Measurements from ENCODE around the gene SLC8A1.

SLC8A1 gene

DNA sequence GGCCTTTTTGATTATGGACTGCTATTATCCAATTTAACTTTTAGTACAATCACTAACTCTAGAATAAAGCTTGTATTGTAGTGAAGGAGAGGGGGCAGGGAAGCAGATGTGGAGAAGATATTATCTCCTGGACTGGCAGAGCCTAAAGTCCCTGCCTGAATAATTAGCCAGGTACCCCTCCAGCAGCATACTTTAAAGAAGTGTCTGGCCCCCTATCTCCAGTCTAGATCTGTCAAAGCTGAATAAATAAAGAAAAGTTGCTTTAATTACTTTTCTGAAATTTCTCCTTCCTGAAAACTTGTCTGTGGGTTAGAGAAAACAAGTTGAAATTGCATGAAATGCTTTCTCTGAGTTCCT, 258.2 kb downstream of the SLC8A1 start:
- DNase-seq (ENCODE audit: low read depth in 2 of 2), result no peak

GRCh38 chr2:40192864-40193669, 258.8 kb downstream of the SLC8A1 start:
- DNase-seq (ENCODE audit: low read depth in 2 of 2), result no peak

DNA sequence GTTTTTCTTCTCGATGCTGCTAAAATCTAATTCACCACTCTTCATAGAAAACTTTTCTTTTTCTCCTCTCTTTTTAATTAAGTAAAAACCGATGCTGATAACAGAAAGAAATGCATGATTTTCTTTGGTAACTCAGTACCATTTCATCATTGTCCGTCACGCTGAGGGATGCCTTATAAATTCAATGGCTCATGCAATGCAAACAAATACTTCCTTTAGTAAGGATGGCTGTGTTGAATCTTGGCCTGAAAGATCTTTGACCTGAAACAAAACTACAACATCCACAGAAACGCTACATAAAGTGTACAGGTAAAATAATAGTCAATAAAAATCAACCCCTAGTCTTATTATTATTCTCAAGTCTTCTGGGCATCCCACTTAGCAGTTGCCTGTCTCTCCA, 261.4 kb downstream of the SLC8A1 start:
- DNase-seq (ENCODE audit: low read depth in 2 of 2), result no peak

GRCh38 chr2:40189881-40190280, 262.0 kb downstream of the SLC8A1 start:
- no peak for DNase-seq (ENCODE audit: low read depth in 2 of 2)

GRCh38 chr2:40187054-40187453, 264.8 kb downstream of the SLC8A1 start:
- DNase-seq (ENCODE audit: low read depth in 2 of 2), result no peak

GRCh38 chr2:40184551-40184950, 267.3 kb downstream of the SLC8A1 start:
- no peak for DNase-seq (ENCODE audit: low read depth in 2 of 2)

- DNase-seq (ENCODE audit: low read depth in 2 of 2), result no peak
Observed at GRCh38 chr2:40181855-40182254, 270.0 kb downstream of the SLC8A1 start.

DNA sequence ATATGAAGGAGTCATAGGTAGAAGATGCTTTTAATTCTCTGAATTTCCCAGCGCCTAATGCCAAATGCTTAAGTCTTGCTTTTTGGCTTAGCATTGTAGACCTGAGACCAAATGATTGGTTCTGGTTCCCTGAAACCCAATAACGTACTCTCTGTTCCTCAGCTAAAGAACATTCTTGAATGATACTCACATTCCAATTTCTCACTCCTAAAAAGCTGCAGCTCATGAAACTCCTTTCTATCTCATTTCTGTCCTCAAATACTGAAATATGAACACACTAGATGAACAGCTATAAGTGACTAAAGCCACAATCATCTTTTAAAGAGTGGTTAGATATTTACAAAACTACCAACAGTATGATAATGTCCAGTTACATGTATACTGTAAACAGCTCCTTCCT, 272.1 kb downstream of the SLC8A1 start:
- DNase-seq (ENCODE audit: low read depth in 2 of 2), result no peak

- DNase-seq (ENCODE audit: low read depth in 2 of 2), result no peak
Observed at GRCh38 chr2:40178971-40179370, 272.9 kb downstream of the SLC8A1 start.

GRCh38 chr2:40178171-40178778, 273.6 kb downstream of the SLC8A1 start:
- no peak for DNase-seq (ENCODE audit: low read depth in 2 of 2)

- no peak for DNase-seq (ENCODE audit: low read depth in 2 of 2)
Observed at GRCh38 chr2:40177366-40177765, 274.5 kb downstream of the SLC8A1 start.

- no peak for DNase-seq (ENCODE audit: low read depth in 2 of 2)
Observed at GRCh38 chr2:40173276-40173675, 278.6 kb downstream of the SLC8A1 start.

- no peak for DNase-seq (ENCODE audit: low read depth in 2 of 2)
Observed at GRCh38 chr2:40169856-40170255, 282.0 kb downstream of the SLC8A1 start.

DNA sequence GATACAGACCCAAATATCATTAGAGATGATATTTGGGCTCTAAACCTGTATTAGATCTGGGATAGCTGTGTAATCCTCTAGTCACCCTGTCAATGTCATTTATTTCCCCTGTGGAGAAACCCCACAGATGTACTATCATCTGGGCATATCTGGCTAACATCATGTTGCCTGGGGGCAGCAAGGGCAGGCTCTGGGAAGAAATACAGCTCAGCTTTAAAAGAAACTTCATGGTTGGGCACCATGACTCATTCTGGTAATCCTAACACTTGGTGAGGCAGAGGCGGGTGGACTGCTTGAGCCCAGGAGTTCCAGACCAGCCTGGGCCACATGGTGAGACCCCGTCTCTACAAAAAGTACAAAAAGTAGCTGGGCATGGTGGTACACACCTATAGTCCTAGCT, 282.5 kb downstream of the SLC8A1 start:
- DNase-seq (ENCODE audit: low read depth in 2 of 2), result no peak

DNA sequence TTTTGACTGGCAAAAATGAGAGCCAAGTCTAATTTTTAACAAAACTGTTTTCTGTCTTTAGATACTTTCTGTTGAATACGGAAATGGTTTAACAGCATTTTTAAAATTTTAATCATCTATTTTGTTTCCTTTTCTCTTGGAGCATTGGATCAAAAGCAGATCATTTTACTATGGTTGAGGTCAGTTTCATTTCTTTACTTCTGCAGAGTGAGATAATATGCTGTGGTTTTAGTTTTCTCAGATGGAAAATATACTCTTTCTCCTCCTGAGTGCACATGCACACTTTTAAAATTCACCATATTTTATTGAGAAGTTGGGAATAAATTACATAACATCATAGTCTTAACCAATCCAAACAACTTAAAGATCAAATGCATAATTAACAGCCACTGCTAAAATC, 283.3 kb downstream of the SLC8A1 start:
- DNase-seq (ENCODE audit: low read depth in 2 of 2), result no peak

DNA sequence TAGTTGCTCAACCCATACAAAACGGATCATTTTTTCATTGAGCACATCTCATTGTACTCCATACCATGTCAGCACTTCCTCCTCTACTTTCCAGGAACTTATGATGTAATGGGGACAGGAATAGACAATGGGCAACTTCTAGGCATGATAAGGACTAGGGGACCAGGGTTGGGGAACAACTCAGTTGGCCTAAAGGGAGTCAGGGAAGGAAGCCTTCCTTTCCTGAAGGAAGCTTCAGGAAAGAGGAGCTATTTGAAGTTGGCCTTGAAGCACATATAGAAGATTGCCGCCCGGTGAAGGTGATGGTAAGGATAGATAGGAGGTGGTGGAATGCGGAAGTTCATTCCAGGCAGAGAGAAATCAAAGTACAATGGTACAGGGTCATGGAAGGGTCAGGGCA, 283.9 kb downstream of the SLC8A1 start:
- DNase-seq (ENCODE audit: low read depth in 2 of 2), result no peak

- no peak for DNase-seq (ENCODE audit: low read depth in 2 of 2)
Observed at GRCh38 chr2:40166006-40166405, 285.9 kb downstream of the SLC8A1 start.

DNA sequence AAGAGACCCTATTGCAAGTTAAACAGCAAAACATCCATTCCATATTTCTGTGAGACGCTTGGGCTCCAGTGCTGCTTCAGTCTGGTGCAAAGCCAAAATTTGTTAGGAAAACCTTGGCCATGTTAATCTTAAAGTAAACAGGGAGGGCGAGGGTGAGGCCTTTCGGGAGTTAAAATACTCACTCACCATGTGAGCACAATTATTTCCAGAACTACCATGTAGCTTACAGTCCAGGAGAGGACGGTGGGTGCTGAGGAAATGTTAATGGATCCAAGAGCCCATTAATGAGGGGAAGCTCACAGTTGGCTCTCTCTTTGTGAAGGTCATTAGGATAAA, 286.4 kb downstream of the SLC8A1 start:
- DNase-seq (ENCODE audit: low read depth in 2 of 2), result no peak

DNA sequence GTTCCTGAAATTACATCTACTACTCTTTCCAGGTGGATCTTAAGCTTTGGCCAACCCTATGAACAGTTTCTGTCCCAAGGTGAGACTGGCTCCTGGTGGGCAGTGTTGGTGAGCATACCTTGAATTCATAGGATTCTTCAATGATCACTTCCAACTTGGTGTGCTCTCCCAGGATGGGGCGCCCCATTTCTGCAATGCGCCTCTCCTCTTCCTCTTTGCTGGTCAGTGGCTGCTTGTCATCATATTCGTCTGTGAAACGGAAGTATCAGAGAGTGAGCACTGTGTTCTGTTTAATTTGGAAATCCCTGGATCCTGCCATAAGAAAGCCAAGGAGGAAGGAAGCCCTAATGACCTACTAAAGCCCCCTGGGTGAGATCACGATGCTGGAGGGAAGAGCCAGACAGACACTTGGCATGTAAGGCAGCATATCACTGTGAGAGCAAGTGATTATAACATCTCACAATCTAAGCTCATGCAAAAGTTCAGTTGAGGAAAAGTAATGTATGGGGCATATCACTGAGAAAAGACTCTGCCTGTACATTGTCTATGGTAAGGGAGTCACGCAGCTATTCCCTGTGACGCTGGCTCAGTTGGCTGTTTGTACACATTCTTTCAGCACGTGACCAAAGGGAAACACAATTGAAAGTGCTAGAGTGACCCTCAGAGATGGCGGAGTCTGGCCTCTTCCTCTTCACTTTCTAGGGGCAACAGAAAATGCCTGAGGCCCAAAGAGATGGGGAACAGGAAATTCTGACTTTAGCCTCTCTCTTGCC, 287.0 kb downstream of the SLC8A1 start:
- no peak for DNase-seq (ENCODE audit: low read depth in 2 of 2)

- DNase-seq (ENCODE audit: low read depth in 2 of 2), result no peak
Observed at GRCh38 chr2:40161986-40162385, 289.9 kb downstream of the SLC8A1 start.

GRCh38 chr2:40160751-40161218, 291.1 kb downstream of the SLC8A1 start:
- no peak for DNase-seq (ENCODE audit: low read depth in 2 of 2)

DNA sequence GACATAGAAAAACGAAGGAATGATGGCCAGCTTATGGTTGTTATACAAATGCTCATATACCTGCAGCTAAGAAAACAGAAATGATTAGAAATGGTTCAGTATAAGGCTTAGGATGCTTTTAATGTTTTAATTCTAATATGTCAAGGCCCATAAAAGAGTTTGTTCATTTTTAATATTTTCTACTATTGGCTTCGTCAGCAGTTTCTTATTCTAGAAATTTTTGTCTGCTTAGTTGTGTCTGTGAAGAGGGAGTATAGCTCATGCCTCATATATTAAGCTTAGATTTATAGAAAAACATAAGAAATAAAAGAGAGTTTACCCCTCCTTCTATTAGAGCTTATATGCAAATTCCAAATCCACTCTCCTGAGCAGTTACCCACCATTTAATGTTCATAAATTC, 292.6 kb downstream of the SLC8A1 start:
- DNase-seq (ENCODE audit: low read depth in 2 of 2), result no peak

DNA sequence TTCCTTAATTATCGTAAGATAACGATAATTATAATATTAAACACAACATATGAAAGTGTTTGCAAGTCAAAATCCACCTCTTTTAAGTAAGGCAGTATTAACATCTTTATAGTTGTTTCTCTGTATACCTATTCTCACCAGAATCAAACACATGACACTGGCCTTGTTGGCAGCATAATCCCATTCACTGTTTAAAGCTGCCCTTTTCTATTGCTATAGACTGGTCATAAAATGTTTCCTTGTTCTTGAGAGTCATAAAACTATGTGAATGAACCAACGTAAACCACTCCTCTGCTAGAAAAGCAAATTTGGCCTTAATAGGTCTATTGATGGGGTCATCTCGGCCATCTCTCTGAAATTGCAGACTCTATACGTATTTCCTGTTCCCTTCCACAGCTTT, 293.1 kb downstream of the SLC8A1 start:
- no peak for DNase-seq (ENCODE audit: low read depth in 2 of 2)

Measured in stimulated activated CD8-positive, alpha-beta memory T cell treated with anti-CD3 and anti-CD28 coated beads, Interleukin-7, amount 100 ng/mL, for 1 hour (primary cell).